Glomerular endothelial cell (primary cell): ENCODE measurements around the gene RRP15. TPM values are rescaled to one million over a fixed set of nuclear protein-coding genes. Genes with fewer than 3 reads are reported as not detected.

Experiments used
- DNase-seq: peaks from one replicate; pipeline ENCODE4 v3.0.0-alpha.2; 2011; ENCODE audit warnings: low read depth, low spot score; ENCODE audit errors: extremely low read depth
- total RNA-seq: library from RNA; depleted of rRNA; stranded (reverse); fragments of >200 nt; gene quantifications from 2 replicates; pipeline ENCODE4 v1.2.3, GENCODE V29; 2015

Gene RRP15
- 4.5 and 5.1 TPM in 2 replicates for total RNA-seq

DNA sequence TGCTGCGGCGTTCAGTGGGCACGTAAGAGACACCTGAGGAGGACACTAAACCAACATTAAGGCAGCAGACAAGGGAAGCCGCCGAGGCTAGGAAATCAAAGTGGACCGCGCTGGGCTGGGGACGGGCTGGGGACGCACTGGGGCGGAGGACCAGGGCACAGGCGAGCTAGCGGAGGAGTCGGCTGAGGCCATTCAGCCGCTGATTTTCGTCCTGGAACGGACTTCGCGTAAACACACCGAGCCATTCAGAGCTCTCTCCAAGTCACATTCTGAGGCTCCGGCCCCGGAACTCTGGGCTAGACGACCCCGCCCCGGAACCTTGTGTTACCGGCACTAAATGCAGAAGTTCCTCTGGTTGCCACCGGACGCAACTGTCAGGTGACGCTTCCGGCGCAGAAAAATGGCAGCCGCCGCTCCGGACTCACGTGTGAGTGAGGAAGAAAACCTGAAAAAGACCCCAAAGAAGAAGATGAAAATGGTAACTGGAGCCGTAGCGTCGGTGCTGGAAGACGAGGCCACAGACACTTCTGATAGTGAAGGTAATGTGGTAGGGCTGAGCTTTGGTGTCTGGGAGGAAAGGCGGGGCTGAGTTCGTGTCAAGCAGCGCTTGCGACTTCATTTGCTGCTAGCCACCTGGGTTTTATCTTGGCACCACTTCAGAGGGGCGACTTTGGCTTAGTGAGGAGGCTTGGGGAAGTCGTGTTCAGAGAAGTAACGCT is at the start of gene RRP15:
Gene RRP15, plus strand, starts transcription at position 377 of the 719 bp plus-strand sequence. Its CDS starts 24 bp downstream, at position 401.
- DNase-seq: peak; percentile 55

- no peak for DNase-seq
Observed at GRCh38 chr1:218242171-218242570, 42.9 kb upstream of the RRP15 start.

DNA sequence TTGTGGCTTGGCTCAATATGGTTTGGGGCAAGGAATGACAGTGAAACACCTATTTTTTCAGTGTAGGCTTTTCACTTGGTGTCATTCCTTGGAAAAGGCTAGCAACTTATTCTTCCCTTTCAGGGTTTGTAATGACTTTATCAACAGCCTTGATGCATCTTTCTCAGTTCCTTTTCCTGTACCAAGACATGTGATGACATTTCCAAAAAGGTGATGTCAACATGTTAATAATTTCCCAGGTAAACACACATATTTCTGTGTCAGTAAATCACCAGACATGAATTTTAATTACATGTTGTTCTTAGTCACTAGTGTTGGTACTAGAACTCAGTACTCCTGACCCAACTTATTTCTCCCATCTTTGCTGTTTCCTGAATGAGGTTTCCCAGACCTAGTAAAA is 37.8 kb upstream of the RRP15 start:
- DNase-seq: no peak

DNA sequence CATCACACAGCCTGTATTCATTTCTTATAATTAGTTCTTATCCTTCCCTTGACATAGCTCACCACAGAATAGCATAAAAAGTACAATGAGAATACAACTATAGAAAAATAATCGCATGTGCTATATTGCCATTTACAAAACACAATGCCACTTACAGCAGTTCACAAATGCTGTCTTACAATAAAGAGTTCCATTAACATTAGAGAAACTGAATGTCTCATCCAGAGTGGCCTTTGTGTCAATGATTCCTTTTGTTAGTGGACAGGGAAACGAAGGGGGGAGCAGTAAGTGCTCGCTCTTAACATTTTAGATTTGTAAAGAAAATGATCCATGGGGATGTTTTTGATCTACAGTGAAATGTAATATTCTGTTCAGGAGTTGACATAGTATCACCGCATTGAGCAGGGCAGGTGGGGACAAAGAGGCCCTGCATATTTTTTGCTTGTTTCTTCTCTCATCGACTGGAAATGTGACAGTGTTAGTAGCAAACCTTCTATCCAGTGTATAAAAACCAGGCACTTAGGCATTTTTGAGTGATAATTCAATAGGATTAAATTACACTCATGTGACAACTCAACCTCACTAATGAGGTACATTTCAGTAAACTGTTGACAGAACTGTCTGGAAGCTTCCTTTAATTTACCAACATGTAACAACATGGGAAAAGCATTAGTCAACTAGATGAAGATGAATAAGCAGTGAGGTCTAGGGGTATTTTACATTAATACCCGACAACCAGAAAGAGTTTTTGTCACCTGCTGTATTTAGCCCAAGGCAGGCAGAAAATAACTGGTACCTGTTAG is 35.6 kb upstream of the RRP15 start:
- DNase-seq: no peak

- no peak for DNase-seq
Observed at GRCh38 chr1:218250492-218250891, 34.6 kb upstream of the RRP15 start.

GRCh38 chr1:218254296-218254946 is 30.7 kb upstream of the RRP15 start:
- no peak for DNase-seq

DNA sequence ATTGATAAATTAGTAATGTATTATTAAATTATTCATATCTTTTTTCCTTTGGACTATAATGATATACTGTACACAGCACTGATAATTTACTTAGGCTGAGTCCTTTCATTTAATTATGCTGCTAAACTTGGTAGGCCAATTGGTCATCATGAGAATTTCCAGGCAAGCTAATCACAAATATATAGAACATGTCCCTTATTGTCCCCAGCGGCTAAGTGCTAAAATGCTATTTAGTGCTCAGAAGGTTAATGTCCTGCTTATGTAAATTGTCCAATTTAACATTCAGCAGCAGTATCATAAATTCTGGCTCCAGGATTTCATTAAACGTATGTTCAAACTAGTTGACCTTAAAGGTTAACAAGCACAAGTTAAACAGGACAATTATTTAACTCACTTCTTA is 30.0 kb upstream of the RRP15 start:
- DNase-seq: no peak

DNA sequence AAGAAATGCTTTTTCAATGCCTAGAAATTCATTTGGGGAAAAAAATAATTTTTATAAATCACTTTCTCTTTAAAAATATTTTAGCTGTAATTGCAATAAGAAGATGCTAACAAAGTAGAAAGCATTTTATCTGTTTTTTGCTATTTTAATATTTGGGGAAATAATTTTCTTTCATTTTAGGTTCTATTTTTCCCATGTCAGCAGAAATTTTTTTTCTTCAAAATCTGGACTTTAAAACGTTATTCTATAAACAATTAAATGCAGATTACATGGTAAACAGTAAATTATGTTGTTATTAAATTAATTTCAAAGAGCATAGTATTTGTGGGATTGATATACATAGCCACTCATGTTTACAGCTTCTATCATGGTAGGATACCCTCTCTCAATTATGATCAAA is 27.7 kb upstream of the RRP15 start:
- DNase-seq: no peak

DNA sequence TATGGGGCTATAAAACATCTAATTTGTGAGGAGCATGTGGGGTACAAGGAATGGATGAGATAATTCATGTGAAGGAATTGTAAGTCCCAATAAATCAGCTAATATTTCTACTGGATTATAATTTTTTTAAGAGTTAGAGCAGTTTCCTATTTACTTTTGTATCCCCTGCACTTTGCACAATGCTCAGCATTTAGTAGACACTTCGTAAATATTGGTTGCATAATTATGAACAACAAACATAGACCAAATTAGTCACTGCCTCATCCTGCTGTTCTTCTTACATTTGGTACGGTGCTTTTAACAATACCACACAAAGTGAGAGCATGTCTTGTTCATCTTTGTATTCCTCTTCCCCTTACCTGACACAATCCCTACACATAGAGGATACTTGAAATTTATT is 27.1 kb upstream of the RRP15 start:
- DNase-seq: no peak

DNA sequence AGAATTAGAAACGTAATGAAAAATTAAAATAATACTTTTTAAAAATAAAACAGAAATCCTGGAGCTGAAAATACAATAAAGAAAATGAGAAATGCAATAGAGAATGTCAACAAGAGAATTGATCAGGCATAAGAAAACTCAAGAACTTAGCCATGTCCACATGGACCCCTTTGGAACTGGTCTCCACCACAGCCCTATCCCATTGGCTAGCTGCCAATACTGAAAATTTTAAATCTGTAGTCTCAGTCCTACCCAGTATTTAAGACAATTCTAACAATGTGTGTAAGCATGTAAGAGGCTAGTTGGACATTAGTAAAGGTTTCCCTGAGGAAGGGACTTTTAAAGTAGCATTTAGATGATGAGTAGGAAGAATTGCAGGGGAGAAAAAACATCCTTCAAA is 25.8 kb upstream of the RRP15 start:
- no peak for DNase-seq

GRCh38 chr1:218259800-218260199 is 25.3 kb upstream of the RRP15 start:
- no peak for DNase-seq

- no peak for DNase-seq
Observed at GRCh38 chr1:218262259-218262658, 22.8 kb upstream of the RRP15 start.

DNA sequence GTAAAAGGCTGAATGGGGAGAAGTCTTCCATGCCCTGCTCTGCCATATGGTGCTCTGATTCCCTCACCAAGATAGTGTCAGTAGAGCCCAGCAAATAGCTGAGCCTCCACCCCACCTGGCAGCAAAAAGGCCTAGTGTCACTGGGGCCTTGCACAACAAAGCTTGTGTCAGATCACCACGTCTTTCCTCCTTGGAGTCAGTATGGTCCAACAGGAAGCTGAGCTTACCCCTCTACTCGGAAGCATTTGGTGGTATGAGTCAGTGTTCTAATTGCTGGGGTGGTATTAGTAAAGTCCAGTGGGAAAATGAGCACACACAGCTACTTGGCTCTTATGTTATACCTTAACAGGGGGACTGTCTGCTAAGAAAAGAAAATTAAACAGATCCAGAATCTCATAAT is 18.7 kb upstream of the RRP15 start:
- no peak for DNase-seq

- DNase-seq: no peak
Observed at GRCh38 chr1:218272366-218272765, 12.7 kb upstream of the RRP15 start.

DNA sequence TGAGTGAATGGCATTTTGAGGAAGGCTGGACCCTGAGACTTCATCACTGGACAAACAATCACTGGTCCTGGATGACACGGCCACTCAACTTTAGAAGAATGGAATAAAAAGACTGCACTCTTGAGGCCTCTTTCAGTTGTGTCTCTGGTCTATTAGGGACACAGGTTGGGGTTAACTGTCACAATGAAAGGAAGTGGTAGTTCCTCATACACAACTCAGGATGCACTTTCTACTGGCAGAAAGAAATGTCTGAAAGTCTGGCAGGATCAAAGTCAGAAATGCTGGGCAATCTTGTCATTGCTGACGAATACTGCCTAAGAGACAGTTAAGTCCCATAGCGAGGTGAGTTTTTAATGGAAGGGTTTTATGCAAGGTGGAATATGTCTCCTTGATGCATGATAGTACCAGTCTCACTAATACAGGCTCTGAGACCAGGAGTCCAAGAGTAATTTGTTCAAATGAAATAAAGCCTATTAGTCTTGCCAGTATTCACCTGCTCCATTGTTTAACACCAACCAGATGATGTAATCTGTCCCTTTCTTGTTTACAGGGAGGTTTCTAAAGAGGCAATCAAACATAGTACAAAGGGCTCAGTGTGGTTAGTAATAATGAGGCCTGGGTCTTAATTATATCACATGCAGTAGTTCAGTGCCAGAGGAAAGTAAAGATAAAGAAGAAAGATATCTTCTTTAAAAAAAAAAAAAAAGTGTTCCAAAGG is 11.2 kb upstream of the RRP15 start:
- no peak for DNase-seq

DNA sequence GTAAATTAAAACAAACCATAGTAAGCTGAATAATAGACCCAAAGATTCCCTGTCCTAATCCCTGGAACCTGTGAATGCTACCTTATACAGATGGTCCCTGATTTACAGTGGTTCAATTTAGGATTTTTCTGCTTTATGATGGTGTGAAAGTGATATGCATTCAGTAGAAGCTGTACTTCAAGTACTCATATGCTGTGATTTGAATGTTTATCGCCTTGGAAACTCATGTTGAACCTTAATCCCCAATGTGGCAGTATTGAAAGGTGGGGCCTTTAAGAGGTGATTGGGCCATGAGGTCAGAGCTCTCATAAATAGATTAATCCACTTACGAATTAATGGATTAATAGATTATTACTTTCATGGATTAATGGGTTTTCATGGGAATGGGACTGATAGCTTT is 10.6 kb upstream of the RRP15 start:
- DNase-seq: no peak

GRCh38 chr1:218275823-218276222 is 9.3 kb upstream of the RRP15 start:
- no peak for DNase-seq

DNA sequence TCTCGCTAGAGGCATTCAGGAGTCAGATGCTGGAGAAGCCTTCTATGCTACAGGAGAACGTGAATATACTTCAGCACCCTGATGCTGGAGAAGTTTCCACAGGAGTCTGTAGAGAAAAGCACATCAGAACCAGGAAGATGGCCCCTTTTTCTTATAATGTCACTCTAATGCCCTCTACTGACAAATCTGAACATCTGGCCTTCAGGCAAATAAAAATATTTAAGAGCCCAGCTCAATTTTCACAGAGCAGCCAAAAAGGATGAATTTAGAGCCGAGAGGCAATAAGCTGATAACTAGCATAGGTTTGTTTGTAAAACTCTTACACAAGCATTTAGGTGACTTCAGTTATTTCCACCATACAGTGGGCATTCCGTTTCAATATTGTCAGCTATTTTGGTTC is 3.8 kb upstream of the RRP15 start:
- no peak for DNase-seq

- no peak for DNase-seq
Observed at GRCh38 chr1:218284377-218284916, 646 bp upstream of the RRP15 start.

DNA sequence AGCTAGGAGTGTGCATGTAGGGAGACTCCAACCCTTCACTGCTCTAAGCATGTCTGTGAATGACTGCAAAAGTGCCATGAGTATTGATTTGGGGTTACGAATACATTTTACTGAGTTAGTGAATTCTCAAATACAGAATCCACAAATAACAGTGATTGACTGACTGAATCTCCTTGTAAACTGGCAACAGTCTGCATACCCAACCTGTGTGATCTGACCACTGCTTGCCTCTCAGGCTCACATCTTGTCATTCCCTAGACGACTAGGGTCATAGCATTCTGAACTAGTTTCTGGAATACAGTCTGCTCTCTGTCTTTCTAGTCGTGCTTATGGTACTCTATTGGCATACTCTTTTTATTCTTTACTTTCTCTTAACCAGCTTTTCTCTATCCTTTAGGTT is 7.4 kb downstream of the RRP15 start:
- DNase-seq: no peak

DNA sequence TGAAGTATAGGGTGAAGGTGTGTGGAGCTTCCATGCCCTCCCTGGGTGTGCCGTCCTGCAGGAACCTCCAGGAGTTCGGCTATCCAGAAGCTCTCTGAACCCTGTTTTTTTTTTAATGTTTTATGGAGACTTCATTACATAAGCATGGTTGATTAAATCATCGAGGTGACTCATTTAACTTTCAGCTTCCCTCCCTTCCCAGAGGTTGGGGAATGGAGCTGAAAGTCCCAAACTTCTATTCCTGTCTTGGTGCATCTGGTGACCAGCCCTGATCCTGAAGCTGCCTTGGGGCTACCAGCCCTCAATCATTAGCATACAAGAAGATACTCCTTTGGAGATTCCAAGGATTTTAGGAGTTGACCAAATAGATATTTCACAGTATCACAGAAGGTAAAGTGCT is 9.5 kb downstream of the RRP15 start:
- DNase-seq: no peak
